HG03095 (cell line): ENCODE data around the gene PADI4.
"Not testable (repeated sequence)": the region's sequence is repeated elsewhere in the genome, so short reads cannot be mapped to it uniquely, and the experiment has no call there.

ENCODE experiments used
- ATAC-seq: cut with Tn5 transposase; IDR thresholded peaks from one replicate; pipeline ENCODE4 v1.9.1; 2021; ENCODE audit warnings: moderate library complexity; ENCODE audit not compliant: unreplicated experiment

PADI4 gene

GRCh38 chr1:17310068-17310640 is 2.2 kb downstream of the PADI4 start:
- no peak for ATAC-seq

DNA sequence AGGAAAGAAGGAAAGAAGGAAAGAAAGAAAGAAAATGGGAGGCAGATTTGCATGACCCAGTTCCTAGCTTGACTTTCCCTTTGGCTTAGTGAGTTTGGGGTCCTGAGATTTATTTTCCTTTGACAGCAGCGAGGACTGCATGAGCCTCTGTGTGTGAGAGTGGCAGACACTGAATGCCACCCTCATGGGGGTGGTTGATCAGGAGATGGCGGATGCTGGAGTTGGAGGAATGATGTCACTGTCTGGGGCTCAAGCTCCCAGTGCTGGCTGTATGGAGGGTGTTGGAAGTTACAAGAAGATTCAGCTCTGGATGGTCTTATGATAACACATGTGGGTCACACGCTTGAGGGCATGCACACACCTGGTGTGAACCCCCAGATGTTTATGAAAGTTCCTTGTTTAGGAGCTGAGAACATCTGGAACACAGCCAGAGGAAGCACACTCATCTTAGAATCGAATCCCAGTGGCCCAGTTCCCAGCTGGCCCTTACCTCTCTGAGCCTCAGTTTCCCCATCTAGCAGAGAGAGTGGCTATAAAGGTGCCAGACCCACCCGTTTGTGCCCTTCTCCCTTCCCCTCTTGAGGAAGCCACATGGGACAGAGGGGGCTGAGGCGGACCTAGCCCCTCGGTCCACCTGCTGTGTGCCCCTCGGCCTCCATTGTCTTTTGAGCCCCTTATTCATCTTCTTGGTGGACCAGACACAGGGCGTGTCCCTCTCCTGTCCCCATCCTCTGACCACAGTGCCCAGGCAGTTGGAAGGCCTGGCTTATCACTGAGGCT is 5.7 kb downstream of the PADI4 start:
- no peak for ATAC-seq

- no peak for ATAC-seq
Observed at GRCh38 chr1:17314491-17314971, 6.5 kb downstream of the PADI4 start.

- ATAC-seq, result no peak
Observed at GRCh38 chr1:17315542-17316130, 7.6 kb downstream of the PADI4 start.

DNA sequence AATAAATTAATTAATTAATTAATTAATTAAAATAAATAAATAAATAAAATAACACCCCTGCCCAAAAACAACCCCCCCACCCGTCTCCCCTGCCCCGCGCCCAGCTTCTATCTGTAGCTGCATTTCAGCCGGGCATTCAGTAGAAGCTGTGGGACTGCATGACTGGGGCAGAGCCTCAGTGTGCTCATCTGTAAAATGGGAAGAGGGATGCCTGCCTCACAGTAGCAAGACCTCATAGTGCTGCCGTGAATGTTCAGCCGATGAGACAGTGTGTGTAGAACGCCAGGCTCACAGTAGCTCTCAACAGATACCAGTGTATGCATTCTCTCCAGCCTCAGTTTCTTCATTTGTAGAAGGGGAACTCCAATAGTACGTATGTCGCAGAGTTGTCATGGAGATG is 8.7 kb downstream of the PADI4 start:
- ATAC-seq, result no peak

GRCh38 chr1:17318262-17318661 is 10.3 kb downstream of the PADI4 start:
- ATAC-seq, result no peak

GRCh38 chr1:17319561-17320350 is 11.8 kb downstream of the PADI4 start:
- ATAC-seq, result no peak

DNA sequence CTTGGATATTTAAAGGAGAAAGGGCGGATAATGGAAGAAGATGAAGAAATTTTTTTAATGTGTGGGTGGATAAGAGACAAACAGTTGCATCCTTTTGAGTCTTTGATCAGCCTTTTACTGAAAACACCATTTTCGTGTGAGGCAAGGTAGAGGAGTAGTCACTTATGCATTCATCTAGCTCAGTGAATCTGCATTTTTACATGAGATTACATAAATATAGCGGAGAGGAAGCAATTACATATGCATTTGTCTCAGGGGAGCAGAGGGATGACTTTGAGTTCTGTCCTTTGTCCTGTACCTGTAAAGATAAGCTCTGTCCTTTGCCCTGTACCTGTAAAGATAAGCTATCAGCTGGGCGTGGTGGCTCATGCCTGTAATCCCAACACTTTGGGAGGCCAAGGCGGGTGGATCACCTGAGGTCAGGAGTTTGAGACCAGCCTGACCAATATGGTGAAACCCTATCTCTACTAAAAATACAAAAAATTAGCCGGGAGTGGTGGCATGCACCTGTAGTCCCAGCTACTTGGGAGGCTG is 13.9 kb downstream of the PADI4 start:
- not testable (repeated sequence) for ATAC-seq

- no peak for ATAC-seq
Observed at GRCh38 chr1:17328855-17329254, 20.9 kb downstream of the PADI4 start.

GRCh38 chr1:17329610-17330009 is 21.6 kb downstream of the PADI4 start:
- ATAC-seq, result no peak

GRCh38 chr1:17330856-17331255 is 22.9 kb downstream of the PADI4 start:
- no peak for ATAC-seq

DNA sequence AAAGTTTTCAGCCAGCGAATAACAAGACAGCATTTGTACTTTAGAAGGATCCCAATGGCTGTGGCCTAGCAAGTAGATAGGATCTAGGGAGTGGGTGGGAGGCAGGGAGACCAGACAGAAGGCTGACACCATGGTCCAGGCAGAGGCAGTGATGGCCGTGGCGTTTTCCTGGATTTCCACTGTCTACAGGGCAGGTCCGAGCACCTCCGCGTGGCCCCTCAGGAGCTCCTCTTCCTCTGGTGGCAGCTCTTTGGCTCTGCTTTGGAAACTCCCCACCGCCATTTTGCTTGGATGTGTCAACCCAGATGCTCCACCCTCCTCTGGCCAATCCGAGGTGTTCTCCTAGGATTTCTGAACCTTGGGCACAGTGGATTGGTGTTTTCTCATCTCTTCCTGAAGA is 25.1 kb downstream of the PADI4 start:
- ATAC-seq, result no peak

- no peak for ATAC-seq
Observed at GRCh38 chr1:17335821-17336710, 28.1 kb downstream of the PADI4 start.

GRCh38 chr1:17338706-17339493 is 30.9 kb downstream of the PADI4 start:
- no peak for ATAC-seq

DNA sequence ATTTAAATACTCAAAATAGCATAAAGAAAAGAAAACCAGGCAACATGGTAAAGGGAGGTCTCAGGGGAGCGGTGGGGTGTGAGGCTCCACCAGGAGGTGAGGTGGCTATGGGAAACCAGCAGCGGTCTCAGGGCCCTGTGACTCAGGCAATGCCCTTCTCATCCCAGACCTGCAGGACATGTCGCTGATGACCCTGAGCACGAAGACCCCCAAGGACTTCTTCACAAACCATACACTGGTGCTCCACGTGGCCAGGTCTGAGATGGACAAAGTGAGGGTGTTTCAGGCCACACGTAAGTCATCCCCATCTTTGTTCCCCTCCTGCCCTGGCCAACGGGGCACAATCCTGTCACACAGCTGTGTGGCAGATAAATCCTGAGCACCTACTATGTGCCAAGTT is 31.5 kb downstream of the PADI4 start:
- no peak for ATAC-seq

- no peak for ATAC-seq
Observed at GRCh38 chr1:17340358-17340757, 32.4 kb downstream of the PADI4 start.

DNA sequence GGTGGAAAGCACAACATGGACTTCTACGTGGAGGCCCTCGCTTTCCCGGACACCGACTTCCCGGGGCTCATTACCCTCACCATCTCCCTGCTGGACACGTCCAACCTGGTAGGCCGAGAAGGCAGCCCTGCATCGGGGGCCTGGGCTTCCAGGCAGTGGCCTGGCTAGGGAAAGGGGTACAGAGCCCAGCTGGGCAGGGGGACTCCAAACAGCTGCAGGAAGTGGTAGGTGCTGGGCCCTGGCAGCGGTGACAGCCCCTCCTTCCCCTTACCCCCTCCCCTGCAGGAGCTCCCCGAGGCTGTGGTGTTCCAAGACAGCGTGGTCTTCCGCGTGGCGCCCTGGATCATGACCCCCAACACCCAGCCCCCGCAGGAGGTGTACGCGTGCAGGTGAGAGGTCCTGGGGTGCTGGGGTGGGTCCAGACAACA is 34.0 kb downstream of the PADI4 start:
- no peak for ATAC-seq

DNA sequence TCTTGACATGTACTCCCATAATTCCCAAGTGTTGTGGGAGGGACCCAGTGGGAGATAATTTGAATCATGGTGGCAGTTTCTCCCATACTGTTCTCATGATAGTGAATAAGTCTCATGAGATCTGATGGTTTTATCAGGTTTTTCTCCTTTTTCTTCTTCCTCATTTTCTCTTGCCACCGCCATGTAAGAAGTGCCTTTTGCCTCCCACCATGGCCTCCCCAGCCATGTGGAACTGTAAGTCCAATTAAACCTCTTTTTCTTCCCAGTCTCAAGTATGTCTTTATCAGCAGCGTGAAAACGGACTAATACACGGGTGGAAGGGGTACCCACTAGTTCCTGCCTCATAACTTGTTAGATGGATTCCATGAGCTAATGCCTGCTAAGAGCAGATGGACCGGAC is 37.5 kb downstream of the PADI4 start:
- not testable (repeated sequence) for ATAC-seq

GRCh38 chr1:17346046-17346789 is 38.2 kb downstream of the PADI4 start:
- no peak for ATAC-seq
